Left lung (tissue), 10 donors: ENCODE results near the gene CDKN2B. TPM values are rescaled to one million over a fixed set of nuclear protein-coding genes. Genes with fewer than 3 reads are reported as not detected.

Source experiments
- ATAC-seq: fragments of 200-7000 bp; cut with Tn5 transposase; one replicate; pipeline ENCODE4 v1.9.1; 2020; ENCODE audit warnings: moderate library complexity
- DNase-seq, 4 donors: peaks; one replicate each; pipeline ENCODE4 v3.0.0-alpha.2; 2013 to 2020
- H3K27ac ChIP-seq, 2 donors: fragments of 200-600 bp; sonication (generic) in 1 of 2; one replicate each; pipeline versions ENCODE4 v1.5.0 to v1.8.0; 2020 to 2021
- H3K27me3 ChIP-seq, 2 donors: fragments of 200-600 bp; sonication (generic) in 1 of 2; one replicate each; pipeline versions ENCODE4 v1.5.0 to v1.8.0; 2020 to 2021
- H3K36me3 ChIP-seq, 2 donors: fragments of 200-600 bp; sonication (generic) in 1 of 2; one replicate each; pipeline versions ENCODE4 v1.5.0 to v1.8.0; 2020 to 2021
- H3K4me1 ChIP-seq, 2 donors: fragments of 200-600 bp; one replicate each; pipeline ENCODE4 v1.8.0; 2021
- H3K4me3 ChIP-seq, 2 donors: fragments of 200-600 bp; sonication (generic) in 1 of 2; one replicate each; pipeline versions ENCODE4 v1.5.0 to v1.8.0; 2020 to 2021; ENCODE audit warnings: mild to moderate bottlenecking in 1 of 2
- H3K9me3 ChIP-seq, 2 donors: fragments of 200-600 bp; sonication (generic) in 1 of 2; one replicate each; pipeline versions ENCODE4 v1.5.0 to v1.8.0; 2020 to 2021
- CTCF ChIP-seq, 2 donors: fragments of 200-600 bp; sonication (generic) in 1 of 2; IDR thresholded peaks; one replicate each; pipeline versions ENCODE4 v1.5.0 to v1.8.0; 2021; ENCODE audit warnings: antibody characterized with exemption in 2 of 2
- intact Hi-C, 2 donors: fragments of 100-400 bp; cut with DNase I; formaldehyde crosslinking; loops; one replicate each; pipeline versions ENCODE4 v1.11.2 to v1.14.2; 2022
- polyA plus RNA-seq, 6 donors: library from polyadenylated mRNA; unstranded; fragments of 120-200 nt; gene quantifications; one replicate each; pipeline ENCODE4 v1.2.1, GENCODE V29; 2013; ENCODE audit not compliant: insufficient read length in 6 of 6
- total RNA-seq, 2 donors: library from RNA; stranded (reverse); fragmentation: NEBNext Ultra II Directional; extraction: Animal tissue kit (Norgen Biotek cat#: 25700); gene quantifications; one replicate each; pipeline ENCODE4 v1.2.1, GENCODE V29; 2021
- donor health status: DM: no; HTN: yes; CAD: no.
- donor health status: DM: no; HTN: no; CAD: no.

The CDKN2B gene
- total and polyA plus RNA-seq, 8 donors = 0.06 to 75.6 (median 0.14) TPM; not detected in 1

GRCh38 chr9:22036866-22037626, 27.9 kb upstream of the CDKN2B start:
- Histone ChIP-seq H3K9me3 (no peaks in the 10 kb centered on the region), H3K27me3 (no peaks in the 10 kb centered on the region), H3K4me3 (no peak overlapping the region), H3K27ac (peak overlapping the region in 1 of 2 donors; percentile 41), H3K36me3 (no peaks in the 10 kb centered on the region), H3K4me1 (peaks cover 4 to 27% of the 10 kb centered on the region in 2 donors)
- ATAC-seq (peak; percentile 58), DNase-seq (no peak)
- intact Hi-C loops = no loop called here
- TF ChIP-seq CTCF (IDR thresholded peaks at IDR 0.05) = no peak

- Histone ChIP-seq H3K4me3 (no peak overlapping the region), H3K9me3 (no peaks in the 10 kb centered on the region), H3K27me3 (no peaks in the 10 kb centered on the region), H3K27ac (no peak overlapping the region), H3K4me1 (peaks cover 4 to 34% of the 10 kb centered on the region in 2 donors), H3K36me3 (no peaks in the 10 kb centered on the region)
- intact Hi-C loops = no loop called here
- TF ChIP-seq CTCF (IDR thresholded peaks at IDR 0.05) = no peak
- DNase-seq = no peak
- ATAC-seq = no peak
Measured at GRCh38 chr9:22035591-22036011, 26.5 kb upstream of the CDKN2B start.

- Histone ChIP-seq H3K27ac (no peak overlapping the region), H3K4me1 (peaks cover 2 to 36% of the 10 kb centered on the region in 2 donors), H3K4me3 (no peak overlapping the region), H3K9me3 (no peaks in the 10 kb centered on the region), H3K27me3 (no peaks in the 10 kb centered on the region), H3K36me3 (no peaks in the 10 kb centered on the region)
- intact Hi-C loops = no loop called here
- DNase-seq (no peak), ATAC-seq (no peak)
- TF ChIP-seq CTCF (IDR thresholded peaks at IDR 0.05) = no peak
Measured at GRCh38 chr9:22033012-22033630, 24.0 kb upstream of the CDKN2B start.

GRCh38 chr9:22031655-22032411, 22.7 kb upstream of the CDKN2B start:
- no peak overlapping the region for H3K4me3 ChIP-seq
- no peak for DNase-seq
- ATAC-seq = no peak
- H3K27ac ChIP-seq = no peak overlapping the region
- intact Hi-C loops = no loop called here
- H3K4me1 ChIP-seq = peaks cover 2 to 23% of the 10 kb centered on the region in 2 donors
- TF ChIP-seq CTCF (IDR thresholded peaks at IDR 0.05) = no peak
- H3K27me3 ChIP-seq = no peaks in the 10 kb centered on the region
- no peaks in the 10 kb centered on the region for H3K36me3 ChIP-seq
- H3K9me3 ChIP-seq = no peaks in the 10 kb centered on the region

- intact Hi-C loops = no loop called here
- peak overlapping the region; percentile 10 to 53 for H3K27ac ChIP-seq
- ATAC-seq = peak; percentile 81
- peaks cover 2 to 22% of the 10 kb centered on the region in 2 donors for H3K4me1 ChIP-seq
- H3K9me3 ChIP-seq = no peaks in the 10 kb centered on the region
- no peak overlapping the region for H3K4me3 ChIP-seq
- TF ChIP-seq CTCF (IDR thresholded peaks at IDR 0.05) = no peak
- H3K36me3 ChIP-seq = no peaks in the 10 kb centered on the region
- no peaks in the 10 kb centered on the region for H3K27me3 ChIP-seq
- no peak for DNase-seq
Measured at GRCh38 chr9:22030101-22030598, 21.0 kb upstream of the CDKN2B start.
